Retinal pigment epithelial cell (primary cell): ENCODE measurements around the gene LTO1.

Experiments
- DNase-seq: peaks from one replicate; pipeline ENCODE4 v3.0.0-alpha.2; 2010; ENCODE audit warnings: low read depth
- H3K4me3 ChIP-seq: 2 replicates; pipeline ENCODE4 v1.5.1; 2011; ENCODE audit warnings: mild to moderate bottlenecking, low read length, control low read depth, moderate library complexity
- TF ChIP-seq, protein P1 (sequence below): conservative IDR thresholded peaks from 2 replicates; pipeline ENCODE4 v1.5.1; 2011; ENCODE audit warnings: low read depth, low read length, control low read depth, inconsistent platforms

Gene LTO1

DNA sequence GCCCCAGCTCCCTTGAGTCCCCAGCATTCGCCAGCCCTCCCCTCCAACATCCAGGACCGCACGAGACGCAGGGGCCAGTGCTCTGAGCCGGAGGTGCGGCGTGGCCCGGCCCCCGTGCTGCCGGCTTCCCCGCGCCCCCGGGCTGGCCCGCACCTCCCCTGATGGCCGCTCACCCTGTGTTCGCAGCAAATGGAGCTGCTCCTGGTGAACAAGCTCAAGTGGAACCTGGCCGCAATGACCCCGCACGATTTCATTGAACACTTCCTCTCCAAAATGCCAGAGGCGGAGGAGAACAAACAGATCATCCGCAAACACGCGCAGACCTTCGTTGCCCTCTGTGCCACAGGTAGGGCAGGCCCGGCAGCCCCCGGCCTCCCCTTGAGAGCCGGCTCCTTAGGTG lies 31.5 kb downstream of the LTO1 start:
- DNase-seq = no peak
- H3K4me3 ChIP-seq = peak overlapping the region; percentile 98
- TF ChIP-seq, protein P1, sequence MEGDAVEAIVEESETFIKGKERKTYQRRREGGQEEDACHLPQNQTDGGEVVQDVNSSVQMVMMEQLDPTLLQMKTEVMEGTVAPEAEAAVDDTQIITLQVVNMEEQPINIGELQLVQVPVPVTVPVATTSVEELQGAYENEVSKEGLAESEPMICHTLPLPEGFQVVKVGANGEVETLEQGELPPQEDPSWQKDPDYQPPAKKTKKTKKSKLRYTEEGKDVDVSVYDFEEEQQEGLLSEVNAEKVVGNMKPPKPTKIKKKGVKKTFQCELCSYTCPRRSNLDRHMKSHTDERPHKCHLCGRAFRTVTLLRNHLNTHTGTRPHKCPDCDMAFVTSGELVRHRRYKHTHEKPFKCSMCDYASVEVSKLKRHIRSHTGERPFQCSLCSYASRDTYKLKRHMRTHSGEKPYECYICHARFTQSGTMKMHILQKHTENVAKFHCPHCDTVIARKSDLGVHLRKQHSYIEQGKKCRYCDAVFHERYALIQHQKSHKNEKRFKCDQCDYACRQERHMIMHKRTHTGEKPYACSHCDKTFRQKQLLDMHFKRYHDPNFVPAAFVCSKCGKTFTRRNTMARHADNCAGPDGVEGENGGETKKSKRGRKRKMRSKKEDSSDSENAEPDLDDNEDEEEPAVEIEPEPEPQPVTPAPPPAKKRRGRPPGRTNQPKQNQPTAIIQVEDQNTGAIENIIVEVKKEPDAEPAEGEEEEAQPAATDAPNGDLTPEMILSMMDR = no peak

DNA sequence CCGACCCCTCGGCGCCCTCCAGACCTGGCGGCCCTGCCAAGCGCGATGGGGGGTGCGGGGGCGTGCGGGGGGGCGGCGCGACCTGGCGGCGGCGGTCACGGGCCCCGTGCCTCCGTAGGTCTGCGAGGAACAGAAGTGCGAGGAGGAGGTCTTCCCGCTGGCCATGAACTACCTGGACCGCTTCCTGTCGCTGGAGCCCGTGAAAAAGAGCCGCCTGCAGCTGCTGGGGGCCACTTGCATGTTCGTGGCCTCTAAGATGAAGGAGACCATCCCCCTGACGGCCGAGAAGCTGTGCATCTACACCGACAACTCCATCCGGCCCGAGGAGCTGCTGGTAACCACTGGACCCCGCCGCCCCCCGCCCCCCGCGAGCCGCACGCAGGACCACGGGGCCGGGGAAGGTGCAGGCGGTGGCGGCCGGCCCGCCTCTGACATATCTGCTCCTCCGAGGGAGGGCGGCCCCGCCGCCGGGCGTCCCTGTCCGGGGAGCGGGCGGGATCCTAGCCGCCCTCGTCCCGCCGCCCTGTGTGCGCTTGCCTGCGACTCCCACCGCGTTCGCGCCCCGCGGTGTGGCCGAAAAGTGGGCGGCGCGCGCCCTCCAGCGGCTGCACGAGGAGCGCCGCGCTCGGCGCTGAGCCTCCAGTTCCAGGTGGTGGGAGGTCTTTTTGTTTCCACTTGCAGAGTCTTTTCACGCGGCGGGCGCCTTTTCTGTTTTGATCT lies 32.1 kb downstream of the LTO1 start:
- TF ChIP-seq, protein P1 = peak; percentile 75
- H3K4me3 ChIP-seq = peak overlapping the region; percentile 98
- DNase-seq = no peak

DNA sequence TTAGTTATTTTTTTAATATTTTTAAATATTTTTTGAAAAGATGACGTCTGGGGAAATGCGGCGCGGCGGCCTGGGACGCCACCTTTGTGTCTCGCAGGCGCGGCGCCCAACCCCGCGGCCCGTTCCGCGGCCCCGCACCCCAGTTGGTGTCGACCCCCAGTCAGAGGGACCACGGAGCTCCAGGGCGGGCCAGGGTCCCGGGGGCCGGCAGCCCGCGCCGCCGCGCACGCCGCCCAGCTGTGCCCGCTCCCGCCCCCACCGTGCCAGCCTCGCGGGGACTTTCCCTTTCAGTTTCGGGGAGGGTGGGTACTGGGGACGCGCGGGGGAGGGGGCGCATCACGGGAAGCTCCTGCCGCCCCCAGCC lies 32.6 kb downstream of the LTO1 start:
- peak overlapping the region; percentile 98 for H3K4me3 ChIP-seq
- no peak for DNase-seq
- TF ChIP-seq, protein P1 = no peak

DNA sequence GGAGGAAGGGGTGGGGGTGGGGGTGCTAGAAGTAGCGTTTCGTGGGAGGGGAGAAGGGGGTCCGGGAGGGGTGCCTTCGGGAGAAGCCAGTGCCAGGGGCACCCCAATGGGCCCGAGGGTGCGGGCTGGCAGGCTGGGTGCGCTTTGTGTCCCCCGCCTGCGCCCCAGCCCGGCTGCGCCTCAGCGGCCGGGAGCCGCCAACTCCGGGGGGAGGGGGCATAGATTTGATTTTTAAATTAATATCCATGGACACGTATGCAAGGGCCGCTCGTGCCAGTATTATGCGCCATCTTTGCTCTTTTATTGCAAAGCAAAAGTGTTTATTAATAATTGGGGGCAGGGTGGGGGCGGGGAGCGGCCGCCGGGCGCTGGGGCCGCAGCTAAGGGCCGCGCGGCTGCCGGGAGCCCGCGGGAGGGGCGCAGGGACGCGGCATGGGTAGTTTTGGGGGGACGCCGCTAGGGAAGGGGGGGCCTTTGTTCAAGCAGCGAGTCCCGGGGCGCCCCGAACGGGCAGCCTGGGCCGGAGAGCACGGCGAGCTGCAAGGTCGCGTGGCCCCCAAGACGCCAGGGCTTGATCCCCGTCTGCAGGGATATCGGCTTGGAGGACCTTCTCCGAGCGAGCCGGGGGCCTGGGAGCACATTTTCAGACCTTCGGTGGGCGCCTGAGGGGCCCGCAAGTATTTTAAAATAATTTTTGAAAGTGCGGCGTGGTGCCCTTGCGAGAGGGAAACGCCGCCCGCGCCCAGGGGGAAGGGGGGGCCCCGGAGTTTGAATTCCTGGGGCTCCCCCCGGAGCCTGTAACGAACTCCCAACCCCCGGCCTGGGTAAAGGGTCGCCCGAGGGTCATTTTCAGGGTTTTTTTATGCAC lies 33.2 kb downstream of the LTO1 start:
- peak overlapping the region; percentile 98 for H3K4me3 ChIP-seq
- TF ChIP-seq, protein P1 = no peak
- DNase-seq = no peak

DNA sequence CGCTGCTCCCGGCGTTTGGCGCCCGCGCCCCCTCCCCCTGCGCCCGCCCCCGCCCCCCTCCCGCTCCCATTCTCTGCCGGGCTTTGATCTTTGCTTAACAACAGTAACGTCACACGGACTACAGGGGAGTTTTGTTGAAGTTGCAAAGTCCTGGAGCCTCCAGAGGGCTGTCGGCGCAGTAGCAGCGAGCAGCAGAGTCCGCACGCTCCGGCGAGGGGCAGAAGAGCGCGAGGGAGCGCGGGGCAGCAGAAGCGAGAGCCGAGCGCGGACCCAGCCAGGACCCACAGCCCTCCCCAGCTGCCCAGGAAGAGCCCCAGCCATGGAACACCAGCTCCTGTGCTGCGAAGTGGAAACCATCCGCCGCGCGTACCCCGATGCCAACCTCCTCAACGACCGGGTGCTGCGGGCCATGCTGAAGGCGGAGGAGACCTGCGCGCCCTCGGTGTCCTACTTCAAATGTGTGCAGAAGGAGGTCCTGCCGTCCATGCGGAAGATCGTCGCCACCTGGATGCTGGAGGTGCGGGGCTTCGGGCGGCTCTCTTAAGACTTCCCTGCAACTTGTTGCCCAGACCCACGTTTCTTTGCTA lies 34.1 kb downstream of the LTO1 start, which contains the start of gene CCND1:
CCND1 (plus strand) TSS at position 162 of the 587 bp plus-strand sequence; CDS start at position 320, 158 bp downstream.
- TF ChIP-seq, protein P1 = peak; percentile 23
- peak; percentile 78 for DNase-seq
- peak within 1 kb of the TSS; percentile 98 for H3K4me3 ChIP-seq

DNA sequence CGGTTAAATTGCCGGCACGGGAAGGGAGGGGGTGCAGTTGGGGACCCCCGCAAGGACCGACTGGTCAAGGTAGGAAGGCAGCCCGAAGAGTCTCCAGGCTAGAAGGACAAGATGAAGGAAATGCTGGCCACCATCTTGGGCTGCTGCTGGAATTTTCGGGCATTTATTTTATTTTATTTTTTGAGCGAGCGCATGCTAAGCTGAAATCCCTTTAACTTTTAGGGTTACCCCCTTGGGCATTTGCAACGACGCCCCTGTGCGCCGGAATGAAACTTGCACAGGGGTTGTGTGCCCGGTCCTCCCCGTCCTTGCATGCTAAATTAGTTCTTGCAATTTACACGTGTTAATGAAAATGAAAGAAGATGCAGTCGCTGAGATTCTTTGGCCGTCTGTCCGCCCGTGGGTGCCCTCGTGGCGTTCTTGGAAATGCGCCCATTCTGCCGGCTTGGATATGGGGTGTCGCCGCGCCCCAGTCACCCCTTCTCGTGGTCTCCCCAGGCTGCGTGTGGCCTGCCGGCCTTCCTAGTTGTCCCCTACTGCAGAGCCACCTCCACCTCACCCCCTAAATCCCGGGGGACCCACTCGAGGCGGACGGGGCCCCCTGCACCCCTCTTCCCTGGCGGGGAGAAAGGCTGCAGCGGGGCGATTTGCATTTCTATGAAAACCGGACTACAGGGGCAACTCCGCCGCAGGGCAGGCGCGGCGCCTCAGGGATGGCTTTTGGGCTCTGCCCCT lies 34.7 kb downstream of the LTO1 start:
- peak overlapping the region; percentile 98 for H3K4me3 ChIP-seq
- DNase-seq = no peak
- TF ChIP-seq, protein P1 = no peak
